HG03159 (cell line): ENCODE data around the gene KAZN.

Source experiments
- ATAC-seq: cut with Tn5 transposase; IDR thresholded peaks from one replicate; pipeline ENCODE4 v1.9.1; 2021; ENCODE audit warnings: mild to moderate bottlenecking, moderate library complexity; ENCODE audit not compliant: unreplicated experiment

The KAZN gene

GRCh38 chr1:15158506-15159165, 560.2 kb downstream of the KAZN start:
- no peak for ATAC-seq

GRCh38 chr1:15159166-15159555, 560.7 kb downstream of the KAZN start:
- no peak for ATAC-seq

GRCh38 chr1:15160626-15161025, 562.1 kb downstream of the KAZN start:
- no peak for ATAC-seq

- ATAC-seq: no peak
These were observed 568.9 kb downstream of the KAZN start for GRCh38 chr1:15167386-15167785.
